Chondrocyte (in vitro differentiated cells): Measurements from ENCODE around the gene PCGF1. TPM values are rescaled to one million over a fixed set of nuclear protein-coding genes. Genes with fewer than 3 reads are reported as not detected.
A peak's percentile ranks its signal among the peaks of the same experiment; 100 is the strongest.

ENCODE experiments used
- DNase-seq: peaks from one replicate; pipeline ENCODE4 v3.0.0; 2021; ENCODE audit warnings: mixed read lengths, low spot score
- H3K27ac Mint-ChIP-seq: one replicate; pipeline ENCODE4 v1.8.0; 2021; ENCODE audit warnings: mild to moderate bottlenecking, moderate library complexity, mixed read lengths; ENCODE audit not compliant: unreplicated experiment
- H3K27me3 Mint-ChIP-seq: 2 replicates; pipeline ENCODE4 v1.8.0; 2021; ENCODE audit warnings: low read depth, mixed read lengths
- H3K36me3 Mint-ChIP-seq: 2 replicates; pipeline ENCODE4 v1.8.0; 2021; ENCODE audit warnings: low read depth, mixed read lengths
- H3K4me1 Mint-ChIP-seq: 2 replicates; pipeline ENCODE4 v1.8.0; 2021; ENCODE audit warnings: low read depth, mild to moderate bottlenecking, mixed read lengths
- H3K4me3 Mint-ChIP-seq: one replicate; pipeline ENCODE4 v1.8.0; 2021; ENCODE audit warnings: mild to moderate bottlenecking, moderate library complexity, mixed read lengths; ENCODE audit not compliant: unreplicated experiment
- H3K9me3 Mint-ChIP-seq: 2 replicates; pipeline ENCODE4 v1.8.0; 2021; ENCODE audit warnings: low read depth, mixed read lengths
- CTCF ChIP-seq: fragments of 200-600 bp; sonication (generic); IDR thresholded peaks from 2 replicates; pipeline ENCODE4 v1.5.0; 2021; ENCODE audit warnings: antibody characterized with exemption, mild to moderate bottlenecking, moderate library complexity
- long read RNA-seq: library from polyadenylated mRNA; stranded (forward); transcript quantifications from one replicate; pipeline ENCODE4 v2.0.0, GENCODE V29; 2021
- total RNA-seq: library from RNA; stranded (reverse); gene quantifications from 3 replicates; pipeline ENCODE4 v1.2.1, GENCODE V29; 2021

The PCGF1 gene
- 26.1 to 30.7 TPM (median 30.0 TPM) in 3 replicates for total RNA-seq
- long read RNA-seq, transcript PCGF1-204 (8 exons, 1,056 nt) = major isoform, 7 of 14 reads
- long read RNA-seq, transcript PCGF1-201 (9 exons, 1,792 nt) = minor isoform, 5 of 14 reads
- long read RNA-seq, partial matches to known transcripts = 0 of 14 reads
- long read RNA-seq, other reads (novel, unspliced or antisense) = 2 of 14 reads

- Mint-ChIP-seq H3K27ac (peak within 1 kb of the TSS; percentile 100), H3K9me3 (no peaks in the 10 kb centered on the region), H3K27me3 (peaks cover 28% of the 10 kb centered on the region), H3K36me3 (peaks cover 14% of the 10 kb centered on the region), H3K4me1 (peaks cover 52% of the 10 kb centered on the region), H3K4me3 (peak within 1 kb of the TSS; percentile 100)
- TF ChIP-seq CTCF = peak; percentile 72
- DNase-seq = no peak
Observed at GRCh38 chr2:74507145-74507925, at the start of gene PCGF1. Gene PCGF1 (minus strand): TSS chr2:74507695. CDS start chr2:74507668, 27 bp downstream.

DNA sequence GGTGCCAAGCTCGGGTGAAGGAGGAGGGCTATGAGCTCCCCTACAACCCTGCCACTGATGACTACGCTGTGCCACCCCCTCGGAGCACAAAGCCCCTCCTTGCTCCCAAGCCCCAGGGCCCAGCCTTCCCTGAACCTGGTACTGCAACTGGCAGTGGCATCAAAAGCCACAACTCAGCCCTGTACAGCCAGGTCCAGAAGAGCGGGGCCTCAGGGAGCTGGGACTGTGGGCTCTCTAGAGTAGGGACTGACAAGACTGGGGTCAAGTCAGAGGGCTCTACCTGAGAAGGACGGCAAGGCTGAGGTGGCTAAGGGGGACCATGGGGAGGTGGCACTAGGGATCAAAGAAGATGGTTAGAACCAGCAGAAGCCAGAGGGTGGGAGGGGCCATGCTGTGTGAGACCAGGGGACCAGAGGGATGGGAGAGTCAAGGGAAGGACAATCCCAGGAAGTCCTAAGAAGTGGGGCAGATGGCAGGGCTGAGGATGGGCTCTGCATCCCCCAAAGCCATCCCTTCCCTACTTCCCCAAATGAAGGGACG is 49.4 kb upstream of the PCGF1 start:
- H3K9me3 Mint-ChIP-seq = no peaks in the 10 kb centered on the region
- peaks cover 49% of the 10 kb centered on the region for H3K4me1 Mint-ChIP-seq
- no peak for DNase-seq
- H3K27ac Mint-ChIP-seq = no peak overlapping the region
- H3K4me3 Mint-ChIP-seq = no peak overlapping the region
- H3K27me3 Mint-ChIP-seq = no peaks in the 10 kb centered on the region
- no peak for TF ChIP-seq CTCF
- peaks cover 2% of the 10 kb centered on the region for H3K36me3 Mint-ChIP-seq

GRCh38 chr2:74556159-74556558 is 48.7 kb upstream of the PCGF1 start:
- no peaks in the 10 kb centered on the region for H3K9me3 Mint-ChIP-seq
- no peak for TF ChIP-seq CTCF
- peaks cover 55% of the 10 kb centered on the region for H3K4me1 Mint-ChIP-seq
- no peak overlapping the region for H3K27ac Mint-ChIP-seq
- H3K4me3 Mint-ChIP-seq = peak overlapping the region; percentile 97
- no peaks in the 10 kb centered on the region for H3K27me3 Mint-ChIP-seq
- DNase-seq = no peak
- H3K36me3 Mint-ChIP-seq = peaks cover 7% of the 10 kb centered on the region

GRCh38 chr2:74555610-74556103 is 48.2 kb upstream of the PCGF1 start:
- H3K36me3 Mint-ChIP-seq = peaks cover 7% of the 10 kb centered on the region
- no peaks in the 10 kb centered on the region for H3K27me3 Mint-ChIP-seq
- peaks cover 59% of the 10 kb centered on the region for H3K4me1 Mint-ChIP-seq
- no peaks in the 10 kb centered on the region for H3K9me3 Mint-ChIP-seq
- TF ChIP-seq CTCF = no peak
- H3K4me3 Mint-ChIP-seq = peak overlapping the region; percentile 97
- H3K27ac Mint-ChIP-seq = peak overlapping the region; percentile 87
- DNase-seq = no peak

- Mint-ChIP-seq H3K4me3 (peak overlapping the region; percentile 97), H3K9me3 (no peaks in the 10 kb centered on the region), H3K4me1 (peaks cover 59% of the 10 kb centered on the region), H3K27ac (peak overlapping the region; percentile 87), H3K27me3 (no peaks in the 10 kb centered on the region), H3K36me3 (peaks cover 9% of the 10 kb centered on the region)
- no peak for DNase-seq
- TF ChIP-seq CTCF = peak; percentile 32
Observed at GRCh38 chr2:74554820-74555531, 47.5 kb upstream of the PCGF1 start.
